Measurements from ENCODE around the gene HTR4.

Gene HTR4

DNA sequence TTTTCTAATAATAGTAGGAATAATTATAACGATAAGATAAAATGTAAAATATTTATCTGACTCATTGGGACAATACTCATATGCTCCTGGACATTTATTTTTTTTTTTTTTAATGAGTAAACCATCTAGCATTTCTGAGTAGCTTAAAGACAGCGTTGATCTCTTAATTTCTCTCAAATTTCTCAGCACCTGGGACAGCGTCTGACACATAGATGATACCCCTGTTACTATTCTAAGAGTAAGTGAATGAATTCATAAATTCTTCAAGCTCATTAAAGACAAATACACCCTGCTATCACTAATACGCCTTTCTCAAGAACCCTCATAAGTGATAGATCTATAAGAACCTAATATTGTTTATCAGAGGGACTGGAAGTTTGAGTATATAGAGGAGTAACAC is 12.0 kb upstream of the HTR4 start:
- H3K27ac ChIP-seq (ENCODE audit: low read length): no peak overlapping the region
- no peak for TF ChIP-seq EZH2phosphoT487 (IDR thresholded peaks at IDR 0.05; ENCODE audit: low read depth)
- TF ChIP-seq CTCF (IDR thresholded peaks at IDR 0.05; ENCODE audit: low read depth, low read length): no peak
- no peaks in the 10 kb centered on the region for H4K20me1 ChIP-seq (ENCODE audit: insufficient read depth, low read length)
- H2AFZ ChIP-seq (ENCODE audit: low read depth, low read length): no peak overlapping the region
- no peak overlapping the region for H3K9ac ChIP-seq (ENCODE audit: low read length)
- H3K9me3 ChIP-seq (ENCODE audit: insufficient read depth, low read length): no peaks in the 10 kb centered on the region
- no peak overlapping the region for H3K4me3 ChIP-seq (ENCODE audit: low read length)
- no peaks in the 10 kb centered on the region for H3K4me1 ChIP-seq (ENCODE audit: low read length)
- H3K4me2 ChIP-seq (ENCODE audit: low read length): no peak overlapping the region
- no peaks in the 10 kb centered on the region for H3K36me3 ChIP-seq (replicated peaks; ENCODE audit: low read depth, low read length)
- H3K79me2 ChIP-seq (ENCODE audit: low read length): no peaks in the 10 kb centered on the region
- H3K27me3 ChIP-seq (ENCODE audit: low read depth, low read length): no peaks in the 10 kb centered on the region; the same call in 1 of the 2 replicates

DNA sequence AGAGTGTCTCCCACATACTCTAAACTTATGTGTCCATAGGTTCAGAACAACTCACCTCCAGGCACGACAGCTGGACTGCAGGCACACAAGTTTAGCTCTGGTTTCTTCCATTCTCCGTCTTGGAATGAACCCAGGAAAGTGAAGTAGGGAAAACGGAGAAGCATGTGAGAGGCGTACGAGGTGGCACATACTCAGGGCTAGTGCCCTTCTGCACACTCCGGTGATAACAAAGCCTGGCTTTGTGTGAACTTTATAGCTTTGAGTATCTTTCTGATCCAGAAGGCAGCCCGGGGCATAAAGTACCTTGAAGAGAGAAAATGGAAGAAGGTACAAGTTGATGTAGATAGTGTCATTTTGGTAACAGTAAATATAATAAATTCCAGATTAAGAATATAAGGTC is 11.1 kb upstream of the HTR4 start:
- TF ChIP-seq EZH2phosphoT487 (IDR thresholded peaks at IDR 0.05; ENCODE audit: low read depth) (no peak), CTCF (IDR thresholded peaks at IDR 0.05; ENCODE audit: low read depth, low read length) (no peak)
- H4K20me1 ChIP-seq (ENCODE audit: insufficient read depth, low read length): no peaks in the 10 kb centered on the region
- no peak overlapping the region for H3K9ac ChIP-seq (ENCODE audit: low read length)
- H2AFZ ChIP-seq (ENCODE audit: low read depth, low read length): no peak overlapping the region
- no peak overlapping the region for H3K4me2 ChIP-seq (ENCODE audit: low read length)
- H3K4me3 ChIP-seq (ENCODE audit: low read length): no peak overlapping the region
- no peaks in the 10 kb centered on the region for H3K9me3 ChIP-seq (ENCODE audit: insufficient read depth, low read length)
- H3K36me3 ChIP-seq (replicated peaks; ENCODE audit: low read depth, low read length): no peaks in the 10 kb centered on the region
- no peak overlapping the region for H3K27ac ChIP-seq (ENCODE audit: low read length)
- no peaks in the 10 kb centered on the region for H3K79me2 ChIP-seq (ENCODE audit: low read length)
- H3K4me1 ChIP-seq (ENCODE audit: low read length): no peaks in the 10 kb centered on the region
- H3K27me3 ChIP-seq (ENCODE audit: low read depth, low read length): no peaks in the 10 kb centered on the region; the same call in 1 of the 2 replicates

- peaks cover 10% of the 10 kb centered on the region for H3K27me3 ChIP-seq (ENCODE audit: low read depth, low read length)
- no peak for TF ChIP-seq EZH2phosphoT487 (IDR thresholded peaks at IDR 0.05; ENCODE audit: low read depth)
- TF ChIP-seq CTCF (IDR thresholded peaks at IDR 0.05; ENCODE audit: low read depth, low read length): no peak
- no peaks in the 10 kb centered on the region for H3K9me3 ChIP-seq (ENCODE audit: insufficient read depth, low read length)
- no peak overlapping the region for H3K4me2 ChIP-seq (ENCODE audit: low read length)
- H3K4me1 ChIP-seq (ENCODE audit: low read length): no peaks in the 10 kb centered on the region
- H3K36me3 ChIP-seq (replicated peaks; ENCODE audit: low read depth, low read length): no peaks in the 10 kb centered on the region
- no peak overlapping the region for H3K4me3 ChIP-seq (ENCODE audit: low read length)
- H3K79me2 ChIP-seq (ENCODE audit: low read length): no peaks in the 10 kb centered on the region
- no peak overlapping the region for H3K27ac ChIP-seq (ENCODE audit: low read length)
- no peak overlapping the region for H3K9ac ChIP-seq (ENCODE audit: low read length)
- H4K20me1 ChIP-seq (ENCODE audit: insufficient read depth, low read length): no peaks in the 10 kb centered on the region
- no peak overlapping the region for H2AFZ ChIP-seq (ENCODE audit: low read depth, low read length)
These were observed 9.2 kb upstream of the HTR4 start for GRCh38 chr5:148663509-148663908.

GRCh38 chr5:148660346-148660660 is 6.0 kb upstream of the HTR4 start:
- Histone ChIP-seq H3K4me1 (ENCODE audit: low read length) (no peaks in the 10 kb centered on the region), H2AFZ (ENCODE audit: low read depth, low read length) (no peak overlapping the region), H3K36me3 (replicated peaks; ENCODE audit: low read depth, low read length) (no peaks in the 10 kb centered on the region), H3K9me3 (ENCODE audit: insufficient read depth, low read length) (no peaks in the 10 kb centered on the region), H3K79me2 (ENCODE audit: low read length) (no peaks in the 10 kb centered on the region), H3K4me2 (ENCODE audit: low read length) (no peak overlapping the region), H3K27ac (ENCODE audit: low read length) (no peak overlapping the region), H3K27me3 (ENCODE audit: low read depth, low read length) (peaks cover 10% of the 10 kb centered on the region), H4K20me1 (ENCODE audit: insufficient read depth, low read length) (no peaks in the 10 kb centered on the region), H3K4me3 (ENCODE audit: low read length) (no peak overlapping the region), H3K9ac (ENCODE audit: low read length) (no peak overlapping the region)
- no peak for TF ChIP-seq EZH2phosphoT487 (IDR thresholded peaks at IDR 0.05; ENCODE audit: low read depth)
- TF ChIP-seq CTCF (IDR thresholded peaks at IDR 0.05; ENCODE audit: low read depth, low read length): no peak
